Body of pancreas (tissue), 4 donors: ENCODE measurements around the gene ASS1. TPM values are rescaled to one million over a fixed set of nuclear protein-coding genes. Genes with fewer than 3 reads are reported as not detected.

Experiments used
- ATAC-seq: fragments of 150-250 bp; one replicate; pipeline ENCODE4 v1.9.1; 2016
- DNase-seq, 4 donors: peaks; one replicate each; pipeline ENCODE4 v3.0.0-alpha.2; 2019
- H3K27ac ChIP-seq, 4 donors: fragments of 200-600 bp; sonication (generic); 1 replicate in 3 of 4; 2 replicates in 1 of 4; pipeline versions ENCODE4 v1.5.1 to v1.6.1; 2016 to 2019; ENCODE audit warnings: mild to moderate bottlenecking in 1 of 4, mixed read lengths in 1 of 4, moderate library complexity in 1 of 4
- H3K27me3 ChIP-seq, 2 donors: fragments of 200-600 bp; sonication (generic); one replicate each; pipeline ENCODE4 v1.6.0; 2016; ENCODE audit warnings: mild to moderate bottlenecking in 1 of 2
- H3K36me3 ChIP-seq, 2 donors: fragments of 200-600 bp; sonication (generic); replicated peaks in 1 of 2; 2 replicates each; pipeline ENCODE4 v1.5.1; 2016; ENCODE audit warnings: low read depth in 2 of 2; ENCODE audit not compliant: insufficient read depth in 1 of 2
- H3K4me1 ChIP-seq: fragments of 200-600 bp; sonication (generic); one replicate; pipeline ENCODE4 v1.6.0; 2016
- H3K4me3 ChIP-seq, 2 donors: fragments of 200-600 bp; sonication (generic); 1 replicate in 1 of 2; 2 replicates in 1 of 2; pipeline ENCODE4 v1.5.1; 2016 to 2019
- H3K9me3 ChIP-seq, 3 donors: fragments of 200-600 bp; sonication (generic); 1 replicate in 2 of 3; 2 replicates in 1 of 3; pipeline ENCODE4 v1.5.1; 2016
- POLR2A ChIP-seq, 3 donors: fragments of 450-650 bp; IDR thresholded peaks; one replicate each; pipeline ENCODE4 v1.6.1; 2016; ENCODE audit warnings: antibody characterized with exemption in 3 of 3, mild to moderate bottlenecking in 2 of 3
- WGBS, 2 donors: methylation state at CpG; one replicate each; pipeline ENCODE4 v1.1.5; 2017; 5-methylcytosine and 5-hydroxymethylcytosine counted together
- intact Hi-C: fragments of 100-400 bp; cut with DNase I; formaldehyde crosslinking; loops from one replicate; pipeline ENCODE4 v1.15.1; 2023
- total RNA-seq, 2 donors: library from RNA; depleted of rRNA; stranded (reverse); fragments of >200 nt; gene quantifications; one replicate each; pipeline ENCODE4 v1.1.0, GENCODE V29; 2016
- TF ChIP-seq, protein P1 (sequence below), 7 experiments: fragments of 450-650 bp in 4 of 7; fragments of 200-600 bp in 3 of 7; sonication (generic) in 3 of 7; IDR thresholded peaks; one replicate each; pipeline ENCODE4 v1.5.1; 2016 to 2019; ENCODE audit warnings: antibody characterized with exemption in 7 of 7

Gene ASS1
- total RNA-seq, 2 donors from 2014 or later, result 31.6 to 120 TPM

DNA sequence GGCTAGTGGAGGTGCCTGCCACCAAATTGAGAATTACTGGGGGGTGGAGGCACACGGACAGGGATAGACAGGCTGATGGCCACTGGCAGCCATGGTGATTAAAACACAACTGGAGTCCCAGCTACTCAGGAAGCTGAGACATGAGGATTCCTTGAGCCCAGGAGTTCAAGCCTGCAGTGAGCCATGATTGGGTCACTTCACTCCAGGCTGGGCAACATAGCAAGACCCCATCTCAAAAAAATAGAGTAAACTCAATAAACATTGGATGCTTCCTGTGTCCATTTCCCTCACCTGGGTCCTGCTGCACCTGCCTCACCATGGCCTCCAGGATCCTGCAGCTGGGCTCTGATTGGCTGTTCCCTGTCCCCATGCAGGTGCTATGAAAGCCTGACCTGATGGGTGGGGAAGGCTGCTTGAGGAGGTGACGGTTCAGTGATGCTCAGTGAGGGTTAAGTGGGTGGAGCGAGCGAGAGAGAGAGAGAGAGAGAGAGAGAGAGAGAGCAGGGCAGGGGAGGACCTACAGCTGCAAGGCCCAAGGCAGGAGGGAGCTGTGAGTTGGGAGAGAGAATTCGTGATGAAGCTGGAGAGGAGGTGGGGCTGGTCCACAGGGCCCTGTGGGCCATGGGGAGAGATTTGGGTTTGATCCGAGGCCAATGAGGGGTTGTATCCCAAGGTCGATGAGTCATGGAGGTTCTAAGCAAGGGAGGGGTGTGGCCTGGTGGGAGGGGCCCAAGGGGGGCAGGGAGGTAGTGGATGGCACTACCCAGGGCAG, 97.9 kb downstream of the ASS1 start:
- no peak overlapping the region for H3K4me3 ChIP-seq
- no peaks in the 10 kb centered on the region for H3K27me3 ChIP-seq
- WGBS, 2 donors, result 50 to 54% methylated on average over 7 of the region's 7 CpGs
- H3K4me1 ChIP-seq, result no peaks in the 10 kb centered on the region
- intact Hi-C loops, result no loop called here
- no peak overlapping the region for H3K27ac ChIP-seq
- ATAC-seq (no peak), DNase-seq (no peak)
- no peaks in the 10 kb centered on the region for H3K9me3 ChIP-seq
- TF ChIP-seq, protein P1, sequence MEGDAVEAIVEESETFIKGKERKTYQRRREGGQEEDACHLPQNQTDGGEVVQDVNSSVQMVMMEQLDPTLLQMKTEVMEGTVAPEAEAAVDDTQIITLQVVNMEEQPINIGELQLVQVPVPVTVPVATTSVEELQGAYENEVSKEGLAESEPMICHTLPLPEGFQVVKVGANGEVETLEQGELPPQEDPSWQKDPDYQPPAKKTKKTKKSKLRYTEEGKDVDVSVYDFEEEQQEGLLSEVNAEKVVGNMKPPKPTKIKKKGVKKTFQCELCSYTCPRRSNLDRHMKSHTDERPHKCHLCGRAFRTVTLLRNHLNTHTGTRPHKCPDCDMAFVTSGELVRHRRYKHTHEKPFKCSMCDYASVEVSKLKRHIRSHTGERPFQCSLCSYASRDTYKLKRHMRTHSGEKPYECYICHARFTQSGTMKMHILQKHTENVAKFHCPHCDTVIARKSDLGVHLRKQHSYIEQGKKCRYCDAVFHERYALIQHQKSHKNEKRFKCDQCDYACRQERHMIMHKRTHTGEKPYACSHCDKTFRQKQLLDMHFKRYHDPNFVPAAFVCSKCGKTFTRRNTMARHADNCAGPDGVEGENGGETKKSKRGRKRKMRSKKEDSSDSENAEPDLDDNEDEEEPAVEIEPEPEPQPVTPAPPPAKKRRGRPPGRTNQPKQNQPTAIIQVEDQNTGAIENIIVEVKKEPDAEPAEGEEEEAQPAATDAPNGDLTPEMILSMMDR (IDR thresholded peaks at IDR 0.05), result no peak
- TF ChIP-seq POLR2A (IDR thresholded peaks at IDR 0.05), result no peak
- H3K36me3 ChIP-seq, result no peaks in the 10 kb centered on the region

GRCh38 chr9:130543368-130543767, 98.6 kb downstream of the ASS1 start:
- intact Hi-C loops, result no loop called here
- H3K27me3 ChIP-seq, result no peaks in the 10 kb centered on the region

GRCh38 chr9:130543859-130544258, 99.1 kb downstream of the ASS1 start:
- H3K9me3 ChIP-seq, result no peaks in the 10 kb centered on the region
- WGBS, 2 donors, result 71 to 73% methylated on average over 6 of the region's 6 CpGs
- H3K27me3 ChIP-seq, result no peaks in the 10 kb centered on the region
- no peak overlapping the region for H3K4me3 ChIP-seq
- H3K36me3 ChIP-seq, result no peaks in the 10 kb centered on the region
- DNase-seq, result no peak
- H3K4me1 ChIP-seq, result no peaks in the 10 kb centered on the region
- TF ChIP-seq, protein P1 (IDR thresholded peaks at IDR 0.05), result no peak
- no peak for TF ChIP-seq POLR2A (IDR thresholded peaks at IDR 0.05)
- no peak for ATAC-seq
- intact Hi-C loops, result no loop called here
- H3K27ac ChIP-seq, result no peak overlapping the region

More at GRCh38 chr9:130543368-130543767, 98.6 kb downstream of the ASS1 start:
- TF ChIP-seq, protein P1 (IDR thresholded peaks at IDR 0.05), result no peak
- TF ChIP-seq POLR2A (IDR thresholded peaks at IDR 0.05), result no peak
- Histone ChIP-seq H3K9me3 (no peaks in the 10 kb centered on the region), H3K4me1 (no peaks in the 10 kb centered on the region), H3K27ac (no peak overlapping the region), H3K4me3 (no peak overlapping the region), H3K36me3 (no peaks in the 10 kb centered on the region)
- 58 to 68% methylated on average over 7 to 8 of the region's 8 CpGs for WGBS, 2 donors
- no peak for DNase-seq
- ATAC-seq, result no peak

DNA sequence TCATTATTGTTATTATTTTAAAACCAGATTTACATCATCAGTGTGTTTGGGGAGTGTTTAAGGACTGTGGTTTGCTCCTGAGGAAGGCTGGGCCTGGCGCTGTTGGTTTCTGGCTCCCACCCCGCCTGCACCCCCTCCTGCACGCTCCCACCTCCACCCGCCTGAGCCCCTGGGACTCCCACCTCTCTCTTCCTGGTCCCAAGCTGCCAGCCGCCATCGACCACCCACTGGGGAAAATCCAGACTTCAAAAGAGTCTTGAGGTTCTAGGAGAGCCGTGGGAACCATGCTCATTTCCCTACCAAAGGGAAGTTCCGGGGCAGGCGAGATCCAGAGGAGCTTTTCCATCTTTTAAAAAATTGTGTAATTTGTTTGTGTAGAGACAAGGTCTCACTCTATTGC, 99.6 kb downstream of the ASS1 start:
- 64 to 65% methylated on average over 9 of the region's 9 CpGs for WGBS, 2 donors
- Histone ChIP-seq H3K27ac (no peak overlapping the region), H3K9me3 (no peaks in the 10 kb centered on the region), H3K4me3 (no peak overlapping the region), H3K36me3 (no peaks in the 10 kb centered on the region), H3K4me1 (no peaks in the 10 kb centered on the region), H3K27me3 (no peaks in the 10 kb centered on the region)
- TF ChIP-seq, protein P1 (IDR thresholded peaks at IDR 0.05), result no peak
- TF ChIP-seq POLR2A (IDR thresholded peaks at IDR 0.05), result no peak
- DNase-seq (no peak), ATAC-seq (no peak)
- intact Hi-C loops, result no loop called here

- intact Hi-C loops, result no loop called here
- H3K4me1 ChIP-seq, result no peaks in the 10 kb centered on the region
- H3K27ac ChIP-seq, result no peak overlapping the region
- no peak for ATAC-seq
- WGBS, 2 donors, result 88 to 94% methylated on average over 3 to 6 of the region's 6 CpGs
- no peak overlapping the region for H3K4me3 ChIP-seq
- no peaks in the 10 kb centered on the region for H3K36me3 ChIP-seq
- no peak for DNase-seq
- H3K27me3 ChIP-seq, result no peaks in the 10 kb centered on the region
- TF ChIP-seq, protein P1 (IDR thresholded peaks at IDR 0.05), result no peak
- TF ChIP-seq POLR2A (IDR thresholded peaks at IDR 0.05), result no peak
- H3K9me3 ChIP-seq, result no peaks in the 10 kb centered on the region
Measured at GRCh38 chr9:130548103-130548502, 103.3 kb downstream of the ASS1 start.
